ENCODE results near the gene TMEM255B.
A peak's percentile ranks its signal among the peaks of the same experiment; 100 is the strongest.

Gene TMEM255B

GRCh38 chr13:113783966-113784644 is 25.1 kb downstream of the TMEM255B start:
- peaks cover 6% of the 10 kb centered on the region; the same call in 1 of the 2 replicates for H3F3A ChIP-seq (ENCODE audit: insufficient read depth, low read length)
- H3K9ac ChIP-seq (ENCODE audit: low read length), result no peak overlapping the region
- H3K4me2 ChIP-seq (ENCODE audit: low read depth, low read length), result peak overlapping the region; percentile 19; the same call in 1 of the 2 replicates
- H3K4me3 ChIP-seq (ENCODE audit: low read length), result no peak overlapping the region
- DNase-seq, result no peak
- peak overlapping the region; percentile 58; the same call in 1 of the 2 replicates for H3K27ac ChIP-seq (ENCODE audit: low read length)
- no peaks in the 10 kb centered on the region for H3K27me3 ChIP-seq (replicated peaks; ENCODE audit: insufficient read depth, low read length)
- H4K20me1 ChIP-seq (ENCODE audit: insufficient read depth, low read length), result no peaks in the 10 kb centered on the region
- H2AFZ ChIP-seq (ENCODE audit: low read length), result no peak overlapping the region
- TF ChIP-seq EZH2phosphoT487 (IDR thresholded peaks at IDR 0.05; ENCODE audit: low read length), result no peak
- no peak for TF ChIP-seq CTCF (IDR thresholded peaks at IDR 0.05; ENCODE audit: low read length)
- no peak for TF ChIP-seq EZH2 (optimal IDR thresholded peaks at IDR 0.05; ENCODE audit: low read depth, low read length)
- H3K4me1 ChIP-seq (ENCODE audit: low read length), result peaks cover 27% of the 10 kb centered on the region
- H3K79me2 ChIP-seq (ENCODE audit: low read length), result no peaks in the 10 kb centered on the region
- H3K9me3 ChIP-seq (replicated peaks; ENCODE audit: insufficient read depth, low read length), result no peaks in the 10 kb centered on the region
- no peaks in the 10 kb centered on the region for H3K36me3 ChIP-seq (replicated peaks; ENCODE audit: insufficient read depth, low read length)
- H3K9me2 ChIP-seq (replicated peaks; ENCODE audit: insufficient read depth, low read length), result no peaks in the 10 kb centered on the region

- Histone ChIP-seq H3K36me3 (replicated peaks; ENCODE audit: insufficient read depth, low read length) (no peaks in the 10 kb centered on the region), H2AFZ (ENCODE audit: low read length) (no peak overlapping the region), H3K27ac (ENCODE audit: low read length) (peak overlapping the region; percentile 58; the same call in 1 of the 2 replicates), H3K4me2 (ENCODE audit: low read depth, low read length) (peak overlapping the region; percentile 19; the same call in 1 of the 2 replicates), H3F3A (ENCODE audit: insufficient read depth, low read length) (peaks cover 6% of the 10 kb centered on the region; the same call in 1 of the 2 replicates), H3K9ac (ENCODE audit: low read length) (no peak overlapping the region), H3K27me3 (replicated peaks; ENCODE audit: insufficient read depth, low read length) (no peaks in the 10 kb centered on the region), H3K9me3 (replicated peaks; ENCODE audit: insufficient read depth, low read length) (no peaks in the 10 kb centered on the region), H3K4me3 (ENCODE audit: low read length) (no peak overlapping the region), H3K4me1 (ENCODE audit: low read length) (peaks cover 27% of the 10 kb centered on the region), H3K79me2 (ENCODE audit: low read length) (no peaks in the 10 kb centered on the region), H3K9me2 (replicated peaks; ENCODE audit: insufficient read depth, low read length) (no peaks in the 10 kb centered on the region), H4K20me1 (ENCODE audit: insufficient read depth, low read length) (no peaks in the 10 kb centered on the region)
- no peak for DNase-seq
- TF ChIP-seq EZH2 (optimal IDR thresholded peaks at IDR 0.05; ENCODE audit: low read depth, low read length) (no peak), CTCF (IDR thresholded peaks at IDR 0.05; ENCODE audit: low read length) (no peak), EZH2phosphoT487 (IDR thresholded peaks at IDR 0.05; ENCODE audit: low read length) (no peak)
Measured at GRCh38 chr13:113784645-113785024, 25.6 kb downstream of the TMEM255B start.

- H4K20me1 ChIP-seq (ENCODE audit: insufficient read depth, low read length), result no peaks in the 10 kb centered on the region
- no peak overlapping the region for H3K4me3 ChIP-seq (ENCODE audit: low read length)
- H3K4me2 ChIP-seq (ENCODE audit: low read depth, low read length), result peak overlapping the region; percentile 19; the same call in 1 of the 2 replicates
- no peaks in the 10 kb centered on the region for H3K9me3 ChIP-seq (replicated peaks; ENCODE audit: insufficient read depth, low read length)
- no peak overlapping the region for H2AFZ ChIP-seq (ENCODE audit: low read length)
- peak; percentile 78 for DNase-seq
- no peaks in the 10 kb centered on the region for H3K79me2 ChIP-seq (ENCODE audit: low read length)
- no peak overlapping the region for H3K9ac ChIP-seq (ENCODE audit: low read length)
- H3K27me3 ChIP-seq (replicated peaks; ENCODE audit: insufficient read depth, low read length), result no peaks in the 10 kb centered on the region
- H3F3A ChIP-seq (ENCODE audit: insufficient read depth, low read length), result peaks cover 6% of the 10 kb centered on the region; the same call in 1 of the 2 replicates
- H3K4me1 ChIP-seq (ENCODE audit: low read length), result peaks cover 25% of the 10 kb centered on the region
- H3K36me3 ChIP-seq (replicated peaks; ENCODE audit: insufficient read depth, low read length), result no peaks in the 10 kb centered on the region
- peak overlapping the region; percentile 58; the same call in 1 of the 2 replicates for H3K27ac ChIP-seq (ENCODE audit: low read length)
- TF ChIP-seq EZH2phosphoT487 (IDR thresholded peaks at IDR 0.05; ENCODE audit: low read length), result no peak
- no peak for TF ChIP-seq EZH2 (optimal IDR thresholded peaks at IDR 0.05; ENCODE audit: low read depth, low read length)
- no peak for TF ChIP-seq CTCF (IDR thresholded peaks at IDR 0.05; ENCODE audit: low read length)
- no peaks in the 10 kb centered on the region for H3K9me2 ChIP-seq (replicated peaks; ENCODE audit: insufficient read depth, low read length)
Measured at GRCh38 chr13:113785051-113786010, 26.3 kb downstream of the TMEM255B start.
